SIG-M5 treated with dmso at 0.1 percent for 504 hours (cell line): ENCODE results near the gene RANBP9.

Experiments used
- DNase-seq: peaks from one replicate; lab custom pipeline; 2025; ENCODE audit not compliant: unreplicated experiment; lab: John Stamatoyannopoulos, UW

RANBP9 gene

DNA sequence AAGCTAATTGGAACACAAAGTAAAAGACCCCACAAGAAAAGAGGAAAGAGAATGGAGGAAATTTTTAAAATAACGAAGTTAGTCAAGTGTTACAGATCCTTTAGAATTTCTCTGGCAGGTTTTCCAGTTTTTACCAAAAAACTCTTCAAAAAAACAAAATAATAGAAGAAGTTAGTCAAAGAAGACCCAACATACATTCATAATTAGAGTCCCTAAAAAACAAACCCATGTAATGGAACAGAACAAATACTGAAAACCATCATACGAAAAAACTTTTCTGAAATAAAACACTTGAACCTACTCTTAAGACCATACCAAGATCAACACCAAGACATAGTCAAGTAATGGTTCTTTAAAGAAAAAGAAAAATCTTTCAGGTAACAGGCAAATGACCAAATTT, 31.6 kb downstream of the RANBP9 start:
- DNase-seq = no peak

DNA sequence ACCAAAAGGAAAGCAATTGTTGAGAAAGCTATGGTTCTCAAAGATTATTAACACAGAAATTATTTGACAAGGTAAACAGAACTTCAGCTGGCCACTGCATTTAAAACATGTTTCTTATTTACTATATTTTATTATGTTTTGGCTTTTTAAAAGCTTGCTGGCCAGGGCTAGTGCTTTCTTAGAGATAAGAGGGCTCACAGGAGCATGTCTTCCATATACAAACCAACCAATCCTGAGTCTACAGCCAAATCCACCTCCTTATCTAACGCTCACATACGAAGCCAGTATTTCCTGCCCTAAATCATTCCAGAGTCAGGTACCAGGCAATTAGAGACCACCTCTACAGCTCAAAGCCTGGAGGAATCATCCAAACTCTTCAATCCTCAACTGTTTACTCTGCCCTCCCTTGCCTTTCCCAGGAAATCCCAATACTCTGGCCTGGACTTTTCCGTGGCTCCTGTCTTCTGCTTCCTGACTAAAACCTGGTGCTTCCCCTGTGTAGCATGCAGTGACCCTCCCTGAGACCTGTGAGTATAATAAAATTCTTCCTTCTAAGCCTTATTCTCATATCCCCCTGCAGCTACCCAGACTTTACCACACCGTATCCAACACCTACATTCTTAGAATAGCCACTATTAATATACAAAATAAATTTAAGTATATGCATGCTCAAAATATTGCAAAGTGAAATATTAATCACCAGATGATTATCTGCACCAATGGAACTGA, 33.2 kb downstream of the RANBP9 start:
- no peak for DNase-seq

DNA sequence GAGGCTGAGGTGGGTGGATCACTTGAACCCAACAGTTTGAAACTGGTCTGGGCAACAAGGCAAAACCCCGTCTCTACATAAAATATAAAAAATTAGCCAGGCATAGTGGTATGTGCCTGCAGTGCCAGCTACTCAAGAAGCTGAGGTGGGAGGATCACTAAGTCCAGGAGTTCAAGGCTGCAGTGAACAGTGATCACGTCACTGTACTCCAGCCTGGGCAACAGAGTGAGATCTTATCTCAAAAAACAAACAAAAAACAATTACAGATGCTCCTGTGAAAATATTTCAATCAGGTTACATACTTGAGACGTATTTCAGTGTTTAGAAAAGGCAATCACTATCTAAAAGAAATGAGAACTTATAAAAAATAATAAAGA, 33.8 kb downstream of the RANBP9 start:
- DNase-seq = no peak

DNA sequence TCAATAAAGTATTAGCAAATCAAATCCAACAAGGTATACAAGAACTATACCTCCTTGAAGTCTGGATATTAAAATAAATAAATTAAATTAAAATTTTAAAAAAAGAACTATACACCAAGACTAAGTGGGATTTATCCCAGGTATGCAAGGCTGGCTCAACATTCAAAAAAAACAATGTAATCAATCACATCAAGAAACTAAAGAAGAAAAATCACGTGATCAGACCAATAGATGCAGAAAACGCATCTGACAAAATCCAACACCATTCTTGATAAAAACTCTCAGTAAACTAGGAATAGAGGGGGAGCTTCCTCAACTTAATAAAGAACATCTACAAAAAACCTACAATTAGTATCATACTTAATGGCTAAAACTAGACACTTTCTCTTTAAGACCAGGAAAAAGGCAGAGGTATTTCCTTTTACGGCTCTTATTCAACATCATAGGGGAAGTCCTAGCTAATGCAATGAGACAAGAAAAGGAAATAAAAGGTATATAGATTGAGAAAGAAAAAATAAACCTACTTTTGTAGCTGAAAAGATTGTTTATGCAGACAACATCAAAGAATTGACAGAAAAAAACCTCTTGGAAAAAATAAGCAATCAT, 35.0 kb downstream of the RANBP9 start:
- no peak for DNase-seq

DNA sequence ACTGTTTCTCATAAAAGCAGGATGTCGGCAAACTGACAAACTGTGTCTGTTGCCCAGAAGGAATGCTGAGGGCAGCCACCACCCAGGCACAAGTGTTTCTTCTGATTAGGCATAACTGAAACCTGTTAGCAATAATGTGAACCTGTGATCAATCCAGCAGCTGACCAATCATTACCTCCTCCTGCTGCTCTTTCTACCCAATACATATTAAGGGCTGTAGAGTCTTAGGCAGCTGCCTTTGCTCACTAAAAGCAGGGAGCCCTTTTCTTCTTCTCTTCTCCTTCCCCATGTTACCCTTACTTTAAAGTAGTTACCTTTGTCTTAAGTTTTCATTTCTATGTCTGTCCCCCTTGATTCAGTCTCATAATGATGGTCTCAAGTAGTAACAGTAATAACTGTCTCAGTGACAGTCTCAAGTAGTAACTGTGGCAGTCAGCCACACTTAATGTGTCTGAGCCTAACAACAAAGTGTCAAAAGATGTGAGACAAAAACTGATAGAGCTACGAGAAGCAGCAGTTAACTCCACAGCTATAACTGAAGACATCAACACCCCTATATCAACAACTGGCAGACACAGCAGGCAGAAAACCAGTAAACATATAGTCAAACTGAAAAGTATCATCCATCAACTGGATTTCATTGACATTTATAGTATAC, 37.0 kb downstream of the RANBP9 start:
- no peak for DNase-seq

DNA sequence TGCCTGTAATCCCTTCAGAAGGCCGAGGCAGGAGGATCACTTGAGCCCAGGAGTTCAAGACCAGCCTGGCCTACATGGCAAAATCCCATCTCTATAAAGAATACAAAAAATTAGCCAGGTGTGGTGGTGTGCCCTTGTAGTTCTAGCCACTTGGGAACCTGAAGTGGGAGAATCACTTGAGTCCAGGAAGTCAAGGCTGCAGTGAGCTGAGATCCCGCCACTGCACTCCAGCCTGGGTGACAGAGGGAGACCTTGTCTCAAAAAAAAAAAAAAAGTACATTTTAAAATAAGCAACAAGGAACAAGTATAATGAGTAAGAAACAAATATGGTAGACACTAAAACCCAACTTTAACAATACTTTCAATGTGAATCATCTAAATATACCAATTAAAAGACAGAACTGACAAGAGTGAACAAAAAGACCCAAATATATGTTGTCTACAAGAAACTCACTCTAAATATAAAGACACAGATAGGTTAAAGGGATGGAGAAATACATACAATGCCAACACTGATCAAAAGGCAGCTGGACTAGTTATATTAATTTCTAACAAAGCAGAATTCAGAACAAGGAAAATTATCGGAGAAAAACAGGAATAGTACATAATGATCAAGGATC, 37.7 kb downstream of the RANBP9 start:
- DNase-seq = no peak

DNA sequence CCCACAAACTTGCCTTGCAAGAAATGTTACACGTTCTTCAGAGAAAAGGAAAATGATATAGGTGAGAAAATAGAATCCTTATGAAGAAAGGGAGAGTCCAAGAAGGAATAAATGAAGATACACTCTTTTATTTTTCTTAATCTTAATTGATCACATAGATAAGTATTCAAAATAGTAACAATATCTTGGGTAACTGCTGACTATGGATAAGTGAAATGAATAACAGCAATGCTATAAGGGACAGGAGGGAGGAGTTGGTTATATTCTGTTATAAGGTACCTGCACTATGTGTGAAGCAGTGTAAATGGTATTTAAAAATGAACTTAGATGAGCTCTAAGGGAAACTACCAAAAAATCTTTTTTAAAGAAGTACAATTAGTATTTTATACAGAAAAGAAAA, 38.3 kb downstream of the RANBP9 start:
- no peak for DNase-seq

DNA sequence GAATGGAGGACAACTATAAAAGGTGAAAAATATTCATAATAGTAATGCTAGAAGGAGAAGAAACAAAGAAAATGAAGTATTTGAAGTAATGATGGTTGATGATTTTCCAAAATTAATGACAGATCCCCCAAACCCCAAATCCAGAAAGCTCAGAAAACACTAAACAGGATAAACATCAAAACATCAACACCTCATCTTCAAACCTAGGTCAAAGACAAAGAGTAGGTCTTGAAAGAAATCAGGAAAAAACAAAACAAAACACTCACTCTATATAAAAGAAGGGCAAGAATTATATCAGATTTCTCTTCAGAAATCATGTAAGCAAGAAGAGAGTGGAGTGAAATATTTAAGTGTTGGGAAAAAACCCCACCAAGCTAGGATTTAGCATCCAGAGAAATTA, 38.7 kb downstream of the RANBP9 start:
- DNase-seq = no peak

DNA sequence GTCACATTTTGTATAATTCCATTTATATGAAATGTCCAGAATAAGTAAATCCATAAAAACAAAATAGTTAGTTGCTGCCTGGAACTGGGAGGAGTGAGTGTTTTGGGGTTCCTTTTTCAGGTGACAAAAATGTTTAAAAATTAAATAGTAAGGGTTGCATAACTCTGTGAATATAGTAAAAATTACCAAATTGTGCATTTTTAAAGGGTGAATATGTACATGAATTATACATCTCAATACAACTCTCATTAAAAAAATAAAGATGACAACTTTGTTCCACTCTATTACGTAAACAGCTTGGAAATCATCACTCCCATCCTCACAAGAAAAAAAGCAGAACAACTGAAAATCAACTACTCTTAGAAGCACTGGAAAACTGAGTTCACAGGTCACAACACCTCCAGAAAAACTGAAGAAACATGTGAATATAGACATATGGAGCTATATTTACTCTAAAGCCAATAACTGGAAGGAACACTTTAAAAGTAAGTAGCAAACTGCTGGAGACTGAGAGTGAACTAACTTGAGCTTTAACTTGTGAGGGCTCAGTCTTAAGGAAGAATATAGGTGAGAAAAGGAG, 40.0 kb downstream of the RANBP9 start:
- DNase-seq = peak; percentile 54

DNA sequence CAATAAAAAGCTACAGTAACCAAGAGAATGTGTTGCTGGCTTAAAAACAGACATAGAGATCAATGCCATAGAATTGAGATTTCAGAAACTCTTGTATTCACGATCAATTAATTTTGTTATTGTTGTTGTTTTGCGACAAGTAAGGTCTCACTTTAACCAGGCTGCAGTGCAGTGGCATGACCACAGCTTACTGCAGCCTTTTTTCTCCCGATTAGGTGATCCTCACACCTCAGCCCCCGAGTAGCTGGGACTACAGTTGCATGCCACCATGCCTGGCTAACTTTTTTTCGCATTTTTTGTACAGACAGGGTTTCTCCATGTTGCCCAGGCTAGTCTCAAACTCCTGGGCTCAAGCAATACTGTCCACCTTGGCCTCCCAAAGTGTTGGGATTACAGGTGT, 42.2 kb downstream of the RANBP9 start:
- no peak for DNase-seq

DNA sequence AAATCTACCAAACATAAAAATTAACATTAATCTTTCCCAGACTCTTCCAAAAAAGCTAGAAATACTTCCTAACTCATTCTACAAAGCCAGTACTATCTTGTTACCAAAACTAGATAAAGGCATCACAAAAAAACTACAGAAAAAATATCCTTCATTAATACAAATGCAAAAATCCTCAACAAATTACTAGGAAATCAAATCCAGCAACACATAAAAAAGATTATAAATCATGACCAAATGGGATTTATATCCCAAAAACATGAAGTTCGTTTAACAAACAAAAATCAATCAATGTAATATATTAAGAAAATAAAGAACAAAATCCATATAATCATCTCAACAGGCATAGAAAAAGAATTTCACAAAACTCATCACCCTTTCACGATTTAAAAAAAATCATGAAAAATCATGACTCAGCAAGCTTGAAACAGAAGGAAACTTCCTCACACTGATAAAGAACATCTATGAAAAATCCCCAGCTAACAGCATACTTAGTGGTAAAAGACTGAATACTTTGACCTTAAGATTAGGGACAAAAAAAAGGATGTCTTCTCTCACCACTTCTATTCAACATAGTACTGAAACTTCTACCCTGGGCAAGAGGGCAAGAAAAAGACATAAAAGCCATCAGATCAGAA, 43.2 kb downstream of the RANBP9 start:
- DNase-seq = no peak

DNA sequence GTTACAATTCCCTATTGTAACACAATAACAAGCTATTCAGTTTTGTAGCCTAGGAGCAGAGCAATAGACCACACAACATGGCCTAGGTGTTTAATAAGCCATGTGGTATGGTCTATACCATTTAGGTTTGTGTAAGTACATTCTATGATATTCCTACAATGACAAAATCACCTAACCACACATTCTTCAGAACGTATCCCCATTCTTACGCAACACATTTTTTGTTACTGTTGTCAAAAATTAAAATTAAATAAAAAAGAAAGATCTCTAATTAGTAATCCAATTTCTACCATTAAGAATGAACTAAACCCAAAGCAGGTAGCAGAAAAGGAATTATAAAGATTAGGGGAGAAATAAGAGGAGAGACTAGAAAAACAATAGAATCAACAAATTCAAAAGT, 44.0 kb downstream of the RANBP9 start:
- no peak for DNase-seq

DNA sequence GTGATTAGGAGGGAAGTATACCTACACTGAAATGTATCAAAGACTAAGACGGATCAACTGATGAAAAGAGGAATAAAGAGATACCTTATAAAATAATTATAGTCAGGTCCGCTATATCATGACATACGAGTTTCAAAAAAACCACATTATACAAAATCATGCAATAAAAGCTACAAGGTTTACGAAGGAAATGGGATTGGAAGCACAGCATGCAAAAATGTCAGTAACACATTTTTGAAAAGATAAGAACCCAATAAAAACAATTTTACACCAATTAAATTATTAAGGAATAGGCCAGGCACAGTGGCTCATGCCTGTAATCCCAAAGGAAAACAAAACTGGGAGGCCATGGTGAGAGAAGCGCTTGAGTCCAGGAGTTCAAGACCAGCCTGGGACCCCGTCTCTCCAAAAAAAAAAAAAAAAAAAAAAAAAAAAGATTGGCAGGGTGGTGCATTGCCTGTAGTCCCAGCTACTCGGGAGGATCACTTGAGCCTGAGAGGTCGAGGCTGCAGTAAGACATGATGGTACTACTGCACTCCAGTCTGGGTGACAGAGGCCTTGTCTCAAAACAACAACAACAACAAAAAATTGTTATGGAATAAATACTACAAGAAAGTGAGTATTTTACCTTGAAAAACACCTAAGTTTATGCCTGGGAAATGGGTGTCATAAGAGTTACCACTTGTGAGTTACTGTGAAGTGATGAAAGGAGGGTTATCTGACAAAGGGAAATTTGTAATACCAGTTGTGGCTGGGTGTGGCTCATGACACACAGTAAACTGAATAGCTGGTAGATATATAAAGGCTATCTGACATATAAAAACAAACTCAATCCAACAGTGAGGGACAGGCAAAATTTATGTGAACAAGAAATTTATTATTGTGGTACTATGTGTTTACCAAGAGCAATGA, 45.2 kb downstream of the RANBP9 start:
- DNase-seq = no peak

DNA sequence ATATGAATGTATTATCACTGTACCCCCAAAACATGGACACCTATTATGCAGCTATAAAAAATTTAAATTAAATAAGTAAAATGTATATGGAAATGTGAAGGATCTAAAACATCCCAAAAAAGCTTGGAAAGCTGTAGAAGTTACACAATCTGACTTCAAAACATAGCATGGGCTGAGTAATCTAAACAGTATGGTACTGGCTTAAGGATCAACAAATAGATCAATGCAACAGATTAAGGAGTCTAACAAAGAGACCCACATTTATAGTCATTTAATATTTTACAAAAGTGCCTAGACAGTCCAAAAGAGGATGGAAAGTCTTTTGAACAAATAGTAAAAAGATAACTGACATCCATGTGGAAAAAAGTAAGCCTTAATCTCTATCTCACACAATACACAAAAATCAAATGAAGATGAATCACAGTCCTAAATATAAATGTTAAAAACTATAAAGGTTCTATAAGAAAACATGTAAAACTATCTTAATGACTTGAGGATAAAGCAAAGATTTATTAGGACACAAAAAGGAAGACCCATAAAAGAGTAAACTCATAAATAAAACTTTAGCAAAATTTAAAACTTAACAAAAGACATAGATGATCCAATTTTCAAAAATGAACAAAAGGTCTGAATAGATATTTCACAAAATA, 46.8 kb downstream of the RANBP9 start:
- DNase-seq = no peak

DNA sequence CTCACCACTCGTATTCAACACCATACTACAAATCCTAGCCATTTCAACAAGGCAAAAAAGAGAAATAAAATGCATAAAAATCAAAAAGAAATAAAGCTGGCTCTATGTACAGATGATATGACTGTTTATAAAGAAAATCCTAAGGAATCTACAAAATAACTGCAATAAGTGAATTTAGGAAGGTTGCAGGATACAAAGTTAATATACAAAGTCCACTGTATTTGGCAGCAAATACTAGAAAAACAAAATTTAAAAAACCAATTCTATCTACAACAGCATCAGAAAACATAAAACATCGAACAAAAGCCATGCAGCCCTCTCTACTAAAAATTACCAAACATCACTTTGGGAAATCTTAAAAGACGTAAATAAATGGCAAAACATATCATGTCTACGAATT, 47.6 kb downstream of the RANBP9 start:
- no peak for DNase-seq

DNA sequence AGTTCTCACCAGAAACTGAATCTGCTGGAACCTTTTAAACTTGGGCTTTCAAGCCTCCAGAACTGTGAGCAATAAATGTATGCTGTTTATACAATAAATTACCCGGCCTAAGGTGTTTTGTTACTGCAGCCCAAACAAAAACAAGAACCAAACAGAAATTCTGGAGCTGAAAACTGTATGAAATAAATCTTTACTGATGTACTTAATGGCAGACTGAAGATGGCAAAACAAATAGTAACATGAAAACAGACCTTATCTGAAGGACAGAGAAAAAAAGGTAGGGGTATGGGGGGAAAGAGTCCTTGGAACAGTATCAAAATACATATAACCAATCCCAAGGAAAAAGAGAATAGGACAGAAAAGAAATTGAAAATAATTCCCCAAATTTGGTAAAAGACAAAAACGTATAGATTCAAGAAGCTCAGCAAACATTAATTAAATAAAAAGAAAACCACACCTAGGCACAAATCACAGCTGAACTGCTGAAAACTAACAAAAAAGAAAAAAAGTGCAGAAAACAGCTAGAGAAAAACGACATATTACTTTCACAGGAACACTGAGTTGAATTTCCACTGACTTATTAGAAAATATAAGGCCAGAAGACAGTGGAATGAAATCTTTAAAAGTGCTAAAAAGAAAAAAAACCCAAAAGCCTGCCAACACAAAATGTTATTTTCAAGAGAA, 48.8 kb downstream of the RANBP9 start:
- DNase-seq = no peak

DNA sequence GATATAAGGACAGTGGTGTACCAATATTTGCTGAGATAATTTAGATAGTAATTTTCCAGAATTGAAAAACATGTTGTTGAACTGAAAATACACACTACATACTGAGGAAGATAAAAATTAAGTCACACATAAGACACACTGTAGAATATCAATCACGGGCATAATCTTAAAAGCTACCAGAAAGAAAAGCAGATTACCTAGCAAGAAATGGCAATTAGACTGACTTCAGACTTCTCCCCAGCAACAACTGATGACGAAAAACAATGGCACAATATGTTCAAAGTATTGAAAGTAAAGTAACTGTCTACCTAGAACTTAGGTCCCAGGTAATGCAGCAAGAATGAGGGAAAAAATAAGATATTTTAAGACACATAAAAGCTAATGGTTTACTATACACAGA, 50.0 kb downstream of the RANBP9 start:
- no peak for DNase-seq

DNA sequence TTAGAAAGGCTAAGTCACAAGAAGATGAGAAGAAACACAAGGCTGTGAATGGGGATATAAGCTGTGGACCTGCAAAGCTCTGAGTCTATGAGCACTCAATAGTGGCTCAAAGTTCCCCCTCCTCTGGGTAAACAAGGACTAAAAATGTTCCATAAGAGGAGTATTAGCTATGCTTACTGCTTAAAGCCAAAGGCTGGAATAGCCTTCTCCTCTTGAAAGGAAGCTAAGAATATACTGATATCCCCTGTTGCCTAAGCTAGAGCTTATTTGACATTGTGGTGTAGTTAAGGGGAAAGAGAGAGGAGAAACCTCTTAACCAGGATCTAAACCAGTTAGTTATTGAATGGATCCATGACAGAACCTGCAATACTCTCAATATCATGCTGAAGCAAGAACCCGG, 50.7 kb downstream of the RANBP9 start:
- DNase-seq = no peak

DNA sequence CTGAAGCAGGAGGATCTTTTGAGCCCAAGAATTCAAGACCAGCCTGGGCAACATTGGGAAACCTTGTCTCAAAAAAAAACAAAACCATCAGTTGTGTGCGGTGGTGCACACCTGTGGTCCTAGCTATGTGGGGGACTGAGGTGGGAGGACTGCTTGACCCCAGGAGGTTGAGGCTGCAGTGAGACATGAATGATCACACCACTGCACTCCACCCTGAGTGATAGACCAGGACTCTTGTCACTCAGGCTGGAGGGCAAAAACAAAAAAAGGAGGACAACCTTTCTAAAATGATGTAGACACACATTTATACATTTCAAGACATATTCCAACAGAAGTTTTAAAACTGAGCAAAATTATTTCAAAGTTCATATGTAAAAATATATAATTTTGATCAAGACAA, 51.4 kb downstream of the RANBP9 start:
- DNase-seq = no peak
